IPS-18a (cell line): ENCODE results near the gene VPS51.

Experiments used
- H3K27ac ChIP-seq: one replicate; pipeline ENCODE4 v1.5.1; 2013; ENCODE audit warnings: low read length
- H3K27me3 ChIP-seq: one replicate; pipeline ENCODE4 v1.6.1; 2013; ENCODE audit warnings: mild to moderate bottlenecking, low read length; ENCODE audit not compliant: control insufficient read depth, insufficient read depth
- H3K36me3 ChIP-seq: one replicate; pipeline ENCODE4 v1.6.1; 2013; ENCODE audit warnings: low read depth, low read length; ENCODE audit not compliant: control insufficient read depth
- H3K4me1 ChIP-seq: one replicate; pipeline ENCODE4 v1.6.1; 2013; ENCODE audit warnings: low read depth, low read length; ENCODE audit not compliant: control insufficient read depth
- H3K4me3 ChIP-seq: one replicate; pipeline ENCODE4 v1.5.1; 2013; ENCODE audit warnings: low read length
- H3K9ac ChIP-seq: one replicate; pipeline ENCODE4 v1.6.1; 2013; ENCODE audit warnings: mild to moderate bottlenecking, low read length, moderate library complexity
- H3K9me3 ChIP-seq: one replicate; pipeline ENCODE4 v1.6.1; 2013; ENCODE audit warnings: low read depth, low read length; ENCODE audit not compliant: control insufficient read depth

The VPS51 gene

GRCh38 chr11:65077451-65077850, 18.6 kb upstream of the VPS51 start:
- peaks cover 47% of the 10 kb centered on the region for H3K36me3 ChIP-seq
- H3K4me3 ChIP-seq = no peak overlapping the region
- H3K27ac ChIP-seq = no peak overlapping the region

GRCh38 chr11:65078151-65078550, 17.9 kb upstream of the VPS51 start:
- no peak overlapping the region for H3K4me3 ChIP-seq
- H3K36me3 ChIP-seq = peaks cover 47% of the 10 kb centered on the region
- no peaks in the 10 kb centered on the region for H3K9me3 ChIP-seq
- H3K27ac ChIP-seq = no peak overlapping the region
- peaks cover 5% of the 10 kb centered on the region for H3K4me1 ChIP-seq
- H3K9ac ChIP-seq = no peak overlapping the region
- no peaks in the 10 kb centered on the region for H3K27me3 ChIP-seq

More at GRCh38 chr11:65077451-65077850, 18.6 kb upstream of the VPS51 start:
- no peaks in the 10 kb centered on the region for H3K4me1 ChIP-seq
- no peaks in the 10 kb centered on the region for H3K27me3 ChIP-seq
- no peak overlapping the region for H3K9ac ChIP-seq
- H3K9me3 ChIP-seq = no peaks in the 10 kb centered on the region

GRCh38 chr11:65078786-65079342, 17.1 kb upstream of the VPS51 start:
- Histone ChIP-seq H3K4me1 (peaks cover 5% of the 10 kb centered on the region), H3K9me3 (no peaks in the 10 kb centered on the region), H3K36me3 (peaks cover 47% of the 10 kb centered on the region), H3K27me3 (no peaks in the 10 kb centered on the region), H3K9ac (no peak overlapping the region), H3K27ac (no peak overlapping the region), H3K4me3 (no peak overlapping the region)

- H3K9me3 ChIP-seq = no peaks in the 10 kb centered on the region
- peaks cover 5% of the 10 kb centered on the region for H3K4me1 ChIP-seq
- H3K9ac ChIP-seq = peak overlapping the region; percentile 82
- H3K4me3 ChIP-seq = peak overlapping the region; percentile 75
- H3K27me3 ChIP-seq = no peaks in the 10 kb centered on the region
- peak overlapping the region; percentile 56 for H3K27ac ChIP-seq
- peaks cover 39% of the 10 kb centered on the region for H3K36me3 ChIP-seq
Measured at GRCh38 chr11:65083134-65083833, 12.7 kb upstream of the VPS51 start.

- Histone ChIP-seq H3K36me3 (peaks cover 37% of the 10 kb centered on the region), H3K27me3 (no peaks in the 10 kb centered on the region), H3K4me1 (peaks cover 5% of the 10 kb centered on the region), H3K9ac (peak within 1 kb of the TSS; percentile 82), H3K9me3 (no peaks in the 10 kb centered on the region), H3K27ac (peak within 1 kb of the TSS; percentile 56), H3K4me3 (peak within 1 kb of the TSS; percentile 75)
Measured at GRCh38 chr11:65083834-65084597, 12.0 kb upstream of the VPS51 start, which contains the start of the genes CDCA5 and ZFPL1. Gene CDCA5, minus strand, starts transcription at chr11:65084040. Its CDS starts 62 bp downstream, at chr11:65083978. Gene ZFPL1, plus strand, starts transcription at chr11:65084222. Its CDS starts 477 bp downstream, at chr11:65084699.

- Histone ChIP-seq H3K9me3 (no peaks in the 10 kb centered on the region), H3K27ac (peak overlapping the region; percentile 41), H3K27me3 (no peaks in the 10 kb centered on the region), H3K36me3 (peaks cover 30% of the 10 kb centered on the region), H3K4me1 (peaks cover 5% of the 10 kb centered on the region), H3K4me3 (peak overlapping the region; percentile 75), H3K9ac (peak overlapping the region; percentile 82)
Measured at GRCh38 chr11:65084598-65085375, 11.2 kb upstream of the VPS51 start.

- Histone ChIP-seq H3K36me3 (peaks cover 26% of the 10 kb centered on the region), H3K4me3 (peak overlapping the region; percentile 75), H3K9ac (no peak overlapping the region), H3K27me3 (no peaks in the 10 kb centered on the region), H3K27ac (no peak overlapping the region), H3K4me1 (peaks cover 5% of the 10 kb centered on the region), H3K9me3 (no peaks in the 10 kb centered on the region)
Measured at GRCh38 chr11:65085446-65085845, 10.6 kb upstream of the VPS51 start.

GRCh38 chr11:65086809-65087208, 9.2 kb upstream of the VPS51 start:
- H3K9ac ChIP-seq = no peak overlapping the region
- H3K9me3 ChIP-seq = no peaks in the 10 kb centered on the region
- H3K27me3 ChIP-seq = no peaks in the 10 kb centered on the region
- H3K36me3 ChIP-seq = peaks cover 20% of the 10 kb centered on the region
- H3K4me1 ChIP-seq = peaks cover 5% of the 10 kb centered on the region
- no peak overlapping the region for H3K4me3 ChIP-seq
- no peak overlapping the region for H3K27ac ChIP-seq

- Histone ChIP-seq H3K9me3 (no peaks in the 10 kb centered on the region), H3K4me3 (no peak overlapping the region), H3K9ac (no peak overlapping the region), H3K27ac (no peak overlapping the region), H3K27me3 (no peaks in the 10 kb centered on the region), H3K4me1 (peaks cover 5% of the 10 kb centered on the region), H3K36me3 (peaks cover 18% of the 10 kb centered on the region)
Measured at GRCh38 chr11:65087216-65087615, 8.8 kb upstream of the VPS51 start.

GRCh38 chr11:65087827-65088226, 8.2 kb upstream of the VPS51 start:
- Histone ChIP-seq H3K4me1 (peaks cover 3% of the 10 kb centered on the region), H3K36me3 (peaks cover 18% of the 10 kb centered on the region), H3K27me3 (no peaks in the 10 kb centered on the region)

GRCh38 chr11:65089621-65090020, 6.4 kb upstream of the VPS51 start:
- Histone ChIP-seq H3K27ac (no peak overlapping the region), H3K27me3 (no peaks in the 10 kb centered on the region), H3K9ac (no peak overlapping the region), H3K4me3 (no peak overlapping the region), H3K36me3 (peaks cover 18% of the 10 kb centered on the region), H3K9me3 (no peaks in the 10 kb centered on the region), H3K4me1 (no peaks in the 10 kb centered on the region)

More at GRCh38 chr11:65087827-65088226, 8.2 kb upstream of the VPS51 start:
- Histone ChIP-seq H3K4me3 (no peak overlapping the region), H3K27ac (no peak overlapping the region), H3K9me3 (no peaks in the 10 kb centered on the region), H3K9ac (no peak overlapping the region)
